H54 (cell line): ENCODE results near the gene NPC2.
"Not testable (repeated sequence)": the region's sequence is repeated elsewhere in the genome, so short reads cannot be mapped to it uniquely, and the experiment has no call there.

Source experiments
- DNase-seq: peaks from one replicate; pipeline ENCODE4 v3.0.0; 2011; ENCODE audit warnings: low spot score, mixed read lengths; ENCODE audit not compliant: insufficient read length
- FAIRE-seq: peaks from 3 replicates; lab custom pipeline; 2011; peaks lifted over from hg19 to GRCh38; lab: Jason Lieb, UNC
- POLR2A ChIP-seq: IDR thresholded peaks from 2 replicates; pipeline ENCODE4 v1.6.1; 2011; ENCODE audit warnings: low read depth, mild to moderate bottlenecking, low read length

The NPC2 gene

GRCh38 chr14:74459976-74460375 is 33.1 kb downstream of the NPC2 start:
- TF ChIP-seq POLR2A: no peak
- no peak for FAIRE-seq
- DNase-seq: no peak

- DNase-seq: peak; percentile 65
- TF ChIP-seq POLR2A: no peak
- FAIRE-seq: peak; percentile 38
Observed at GRCh38 chr14:74459289-74459946, 33.7 kb downstream of the NPC2 start.

- TF ChIP-seq POLR2A: no peak
- no peak for FAIRE-seq
Observed at GRCh38 chr14:74457565-74457895, 35.6 kb downstream of the NPC2 start.

GRCh38 chr14:74456684-74457564 is 36.2 kb downstream of the NPC2 start:
- no peak for DNase-seq
- FAIRE-seq: no peak
- TF ChIP-seq POLR2A: no peak

More at GRCh38 chr14:74457565-74457895, 35.6 kb downstream of the NPC2 start:
- DNase-seq: no peak

- FAIRE-seq, DNase-seq: not testable (repeated sequence)
Observed at GRCh38 chr14:74454397-74454796, 38.7 kb downstream of the NPC2 start.

- no peak for DNase-seq
- no peak for FAIRE-seq
- no peak for TF ChIP-seq POLR2A
Observed at GRCh38 chr14:74444866-74445265, 48.2 kb downstream of the NPC2 start.

- no peak for FAIRE-seq
- no peak for TF ChIP-seq POLR2A
Observed at GRCh38 chr14:74442757-74443156, 50.3 kb downstream of the NPC2 start.

GRCh38 chr14:74441113-74441512 is 52.0 kb downstream of the NPC2 start:
- TF ChIP-seq POLR2A: no peak
- FAIRE-seq (no peak), DNase-seq (no peak)

More at GRCh38 chr14:74442757-74443156, 50.3 kb downstream of the NPC2 start:
- DNase-seq: no peak

- no peak for TF ChIP-seq POLR2A
- no peak for DNase-seq
- no peak for FAIRE-seq
Observed at GRCh38 chr14:74438351-74438915, 54.7 kb downstream of the NPC2 start.

- DNase-seq: no peak
Observed at GRCh38 chr14:74437496-74438053, 55.5 kb downstream of the NPC2 start.

GRCh38 chr14:74434294-74434693 is 58.8 kb downstream of the NPC2 start:
- TF ChIP-seq POLR2A: no peak
- no peak for FAIRE-seq
- no peak for DNase-seq

More at GRCh38 chr14:74437496-74438053, 55.5 kb downstream of the NPC2 start:
- TF ChIP-seq POLR2A: no peak
- no peak for FAIRE-seq

GRCh38 chr14:74429991-74430390 is 63.1 kb downstream of the NPC2 start:
- FAIRE-seq: no peak
- no peak for TF ChIP-seq POLR2A
- DNase-seq: no peak
